ENCODE results near the gene SCARF2. TPM values are rescaled to one million over a fixed set of nuclear protein-coding genes. Genes with fewer than 3 reads are reported as not detected.

Gene SCARF2
- total RNA-seq, 1 experiment from 2014 or later, result 10.8 TPM

- H3K79me2 ChIP-seq (ENCODE audit: insufficient read depth, low read length), result no peaks in the 10 kb centered on the region
- no peak overlapping the region for H3T11ph ChIP-seq (ENCODE audit: low read length)
- H3K4me2 ChIP-seq (ENCODE audit: insufficient read depth, insufficient read length, low read length), result no peak overlapping the region
- Mint-ChIP-seq H3K27ac (no peak overlapping the region), H3K36me3 (ENCODE audit: insufficient read depth in 1 of 3, low read depth in 3 of 3) (no peaks in the 10 kb centered on the region), H3K27me3 (ENCODE audit: low read depth) (peaks cover 13% of the 10 kb centered on the region), H3K4me3 (no peak overlapping the region), H3K4me1 (peaks cover 7% of the 10 kb centered on the region in 2 experiments), H3K9me3 (no peaks in the 10 kb centered on the region)
- no peak overlapping the region for H3K14ac ChIP-seq (ENCODE audit: insufficient read depth, low read length)
- no peak overlapping the region for H2BK20ac ChIP-seq (ENCODE audit: low read depth, low read length, poor library complexity, severe bottlenecking)
- WGBS (ENCODE audit: extremely low coverage, insufficient read length, low lambda C conversion rate), result no CpG with 5 or more reads among the region's 2 CpGs
- H3K18ac ChIP-seq (ENCODE audit: insufficient read length, low read depth, low read length), result no peak overlapping the region
- DNase-seq, result no peak
- H2AK5ac ChIP-seq (ENCODE audit: insufficient read length, low read length), result no peak overlapping the region
- H2BK12ac ChIP-seq (ENCODE audit: insufficient read length, low read depth, low read length), result no peak overlapping the region
- no peak overlapping the region for H4K8ac ChIP-seq (replicated peaks; ENCODE audit: insufficient read length, low read depth, low read length)
- TF ChIP-seq CTCF (conservative IDR thresholded peaks at IDR 0.05), result no peak
- H3K9ac ChIP-seq (ENCODE audit: extremely low read depth, insufficient read length, low read length), result no peak overlapping the region
- no peaks in the 10 kb centered on the region for H3K4me1 ChIP-seq (ENCODE audit: insufficient read depth, low read length)
- H3K9me3 ChIP-seq (ENCODE audit: control insufficient read depth, low read depth, low read length), result no peaks in the 10 kb centered on the region
- no peak overlapping the region for H2BK15ac ChIP-seq (ENCODE audit: low read depth, low read length)
- no peak overlapping the region for H3K56ac ChIP-seq (ENCODE audit: insufficient read length, low read depth, low read length)
- H4K91ac ChIP-seq (ENCODE audit: insufficient read length, low read depth, low read length), result no peak overlapping the region
- H3K4ac ChIP-seq (ENCODE audit: low read depth, low read length), result no peak overlapping the region
- no peak overlapping the region for H2BK120ac ChIP-seq (ENCODE audit: low read depth, low read length, poor library complexity, severe bottlenecking)
- H4K5ac ChIP-seq (ENCODE audit: insufficient read length, low read depth, low read length), result no peak overlapping the region
- H3K23ac ChIP-seq (ENCODE audit: insufficient read length, low read depth, low read length), result no peak overlapping the region
- H3K27ac ChIP-seq (ENCODE audit: insufficient read length, low read depth, low read length), result no peak overlapping the region
- H3K27me3 ChIP-seq (ENCODE audit: insufficient read depth, low read length), result no peaks in the 10 kb centered on the region
- H3K79me1 ChIP-seq (ENCODE audit: insufficient read depth, low read depth, low read length, poor library complexity, severe bottlenecking), result no peaks in the 10 kb centered on the region
- H4K20me1 ChIP-seq (ENCODE audit: control insufficient read depth, insufficient read depth, insufficient read length), result no peaks in the 10 kb centered on the region
- H2AFZ ChIP-seq (ENCODE audit: low read length), result no peak overlapping the region
- H2BK5ac ChIP-seq (ENCODE audit: insufficient read length, low read length), result no peak overlapping the region
- H3K23me2 ChIP-seq (ENCODE audit: insufficient read length, low read depth, low read length, poor library complexity, severe bottlenecking), result peaks cover 4% of the 10 kb centered on the region
Measured at GRCh38 chr22:20419664-20419951, 18.0 kb downstream of the SCARF2 start.
